Fibroblast of skin of right biceps (primary cell): Measurements from ENCODE around the gene DENND1A.

Source experiments
- DNase-seq: peaks from one replicate; pipeline ENCODE4 v3.0.0-alpha.2; 2013

Gene DENND1A

GRCh38 chr9:123807251-123807650, 122.7 kb downstream of the DENND1A start:
- DNase-seq, result no peak

- no peak for DNase-seq
Observed at GRCh38 chr9:123806829-123807228, 123.1 kb downstream of the DENND1A start.

GRCh38 chr9:123798195-123798594, 131.7 kb downstream of the DENND1A start:
- no peak for DNase-seq

GRCh38 chr9:123796618-123797484, 133.1 kb downstream of the DENND1A start:
- DNase-seq, result peak; percentile 10

DNA sequence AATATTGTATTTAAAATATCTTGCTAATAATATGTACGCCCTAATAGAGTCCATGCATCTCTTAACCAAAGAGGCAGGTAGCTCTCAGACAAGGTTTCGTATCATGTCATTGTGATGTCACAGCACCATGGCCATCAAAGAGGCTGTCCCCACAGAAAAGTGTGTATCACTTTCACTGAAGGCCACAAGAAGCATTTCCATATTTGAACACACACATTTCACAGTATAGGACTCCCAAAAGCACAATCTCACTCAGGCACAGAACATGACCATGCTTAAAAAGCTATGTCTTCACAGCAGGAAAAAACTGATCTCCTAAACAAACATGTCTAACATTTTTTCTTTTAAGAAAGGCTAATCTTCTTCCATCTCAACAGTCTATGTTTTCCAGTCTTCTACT, 133.8 kb downstream of the DENND1A start:
- no peak for DNase-seq

- DNase-seq, result peak; percentile 43
Observed at GRCh38 chr9:123795336-123795735, 134.6 kb downstream of the DENND1A start.

DNA sequence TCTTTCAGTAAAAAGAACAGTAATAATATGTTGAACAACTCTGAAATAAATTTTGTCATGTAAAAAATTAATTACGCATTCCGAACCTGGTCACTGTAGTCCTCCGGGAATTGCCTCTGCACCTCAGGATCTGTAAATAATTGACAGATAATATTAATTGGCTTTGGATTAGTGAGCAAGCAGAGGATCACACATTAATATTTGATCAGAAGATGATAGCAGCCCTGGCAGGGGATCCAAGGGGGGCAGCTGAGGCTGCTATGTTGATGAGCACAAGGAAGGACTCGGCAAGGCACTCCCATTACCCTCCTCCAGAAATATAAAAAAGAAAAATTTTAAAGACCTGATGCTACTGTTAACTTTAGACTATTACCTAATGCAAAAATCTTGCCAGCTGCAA, 137.4 kb downstream of the DENND1A start:
- no peak for DNase-seq

DNA sequence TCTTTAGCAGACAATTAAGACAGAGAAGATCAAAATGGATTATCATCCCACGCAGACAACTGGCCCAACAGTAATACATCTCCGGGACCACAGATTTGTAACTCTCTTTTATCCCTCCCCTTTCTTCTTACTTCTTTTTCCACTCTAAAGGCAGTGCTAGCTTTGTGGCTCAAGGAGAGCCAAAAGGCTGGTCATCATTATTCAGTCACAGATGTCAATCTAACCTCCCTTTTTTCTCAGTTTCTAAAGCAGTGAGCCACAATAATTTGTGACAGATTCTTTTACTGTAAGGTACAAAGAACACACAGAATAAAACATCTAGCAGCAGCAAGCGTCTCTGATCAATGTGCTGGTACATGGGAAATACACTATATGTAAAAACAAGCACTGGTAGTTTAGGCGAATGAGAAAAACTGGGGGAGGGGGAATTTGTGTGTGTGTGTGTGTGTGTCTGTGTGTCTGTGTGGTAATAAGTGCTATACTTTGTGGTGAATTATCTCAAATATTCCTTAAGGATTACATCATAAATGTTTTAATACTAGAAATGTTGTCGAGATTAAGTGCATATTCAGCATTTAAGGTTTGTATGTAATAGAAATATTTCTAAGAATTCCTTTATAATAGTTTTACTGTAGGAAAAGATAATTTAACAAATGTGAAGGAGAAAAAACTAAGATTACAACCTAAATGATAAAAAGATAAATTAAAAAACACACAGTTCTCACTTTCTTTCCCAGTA, 140.2 kb downstream of the DENND1A start:
- no peak for DNase-seq

DNA sequence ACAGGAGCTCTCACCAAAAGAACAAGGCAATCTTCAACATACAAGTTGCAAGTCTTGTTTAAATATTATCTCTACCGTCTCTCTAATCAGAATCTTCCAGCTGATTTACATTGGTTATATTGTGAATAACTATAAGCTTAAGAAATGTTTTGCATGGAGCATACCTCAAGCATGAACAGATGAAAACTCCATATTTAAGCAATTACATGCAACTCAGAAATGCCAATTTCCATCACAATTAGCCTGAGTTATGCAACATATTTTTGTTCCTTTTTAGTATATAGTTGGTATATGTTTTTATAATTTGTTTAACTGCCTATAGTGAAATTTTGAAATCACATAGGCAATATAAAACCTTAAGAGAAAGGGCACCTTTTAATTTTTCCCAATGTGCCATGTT, 142.5 kb downstream of the DENND1A start:
- DNase-seq, result peak; percentile 28

DNA sequence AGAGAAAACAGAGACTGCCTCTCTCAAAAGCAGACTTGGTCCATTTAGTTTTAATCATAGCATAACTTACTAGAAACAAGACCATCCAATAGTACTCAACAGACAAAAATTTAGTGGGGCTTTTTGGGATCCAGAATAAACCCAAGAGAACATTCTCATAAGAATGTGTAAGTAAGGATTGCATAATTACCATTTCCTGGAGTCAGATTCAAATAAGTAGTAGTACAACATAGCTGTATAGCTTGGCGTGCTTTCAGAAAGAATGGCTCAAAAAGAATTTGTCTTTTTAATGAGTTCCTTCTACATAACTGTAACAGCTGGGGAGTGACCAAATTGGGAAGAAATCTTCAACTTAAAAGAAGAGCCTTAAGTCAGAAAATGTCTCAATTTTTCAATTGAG, 145.4 kb downstream of the DENND1A start:
- peak; percentile 96 for DNase-seq

- no peak for DNase-seq
Observed at GRCh38 chr9:123778232-123778902, 151.6 kb downstream of the DENND1A start.

DNA sequence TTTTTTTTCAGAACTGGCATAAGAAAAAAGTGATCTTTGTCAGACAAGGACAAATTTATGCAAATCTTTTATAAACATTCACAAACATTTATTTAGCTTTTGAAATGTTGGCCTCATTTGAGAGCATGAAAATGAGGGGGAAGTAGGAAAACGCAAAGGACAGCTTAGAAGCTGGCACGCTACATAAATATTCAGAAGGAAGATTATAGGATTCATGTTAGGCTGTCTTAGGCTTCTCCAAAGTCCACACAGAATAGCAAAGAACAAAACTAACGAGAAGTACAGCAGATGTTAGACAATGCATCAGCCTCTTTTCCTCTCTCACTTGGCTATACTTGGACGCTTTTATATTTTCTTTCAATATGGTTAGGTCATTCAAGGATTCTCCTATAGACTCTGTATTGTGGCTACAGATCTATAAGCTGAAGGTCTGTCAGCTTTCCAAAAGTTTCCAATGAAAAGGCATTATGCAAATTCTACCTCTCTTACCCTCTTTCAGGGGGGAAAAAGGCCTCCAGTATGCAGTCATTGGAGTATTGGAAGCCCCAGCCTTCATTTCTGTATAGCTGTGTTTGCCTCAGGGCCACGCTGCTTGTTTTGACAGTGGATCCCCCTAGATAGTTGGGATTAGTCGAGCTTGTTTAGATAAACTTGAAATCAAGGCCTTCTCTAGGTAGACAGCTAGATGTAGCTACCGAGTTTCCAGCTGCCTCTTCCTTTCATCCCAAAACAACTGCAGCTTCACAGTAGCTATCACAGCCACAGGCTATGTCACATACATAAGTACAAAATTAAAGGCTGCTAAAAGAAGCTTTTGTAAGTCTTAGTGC, 153.0 kb downstream of the DENND1A start:
- no peak for DNase-seq

- DNase-seq, result no peak
Observed at GRCh38 chr9:123775289-123776284, 154.3 kb downstream of the DENND1A start.

- no peak for DNase-seq
Observed at GRCh38 chr9:123773783-123774182, 156.1 kb downstream of the DENND1A start.

GRCh38 chr9:123772967-123773366, 157.0 kb downstream of the DENND1A start:
- no peak for DNase-seq

GRCh38 chr9:123772374-123772773, 157.6 kb downstream of the DENND1A start:
- no peak for DNase-seq

DNA sequence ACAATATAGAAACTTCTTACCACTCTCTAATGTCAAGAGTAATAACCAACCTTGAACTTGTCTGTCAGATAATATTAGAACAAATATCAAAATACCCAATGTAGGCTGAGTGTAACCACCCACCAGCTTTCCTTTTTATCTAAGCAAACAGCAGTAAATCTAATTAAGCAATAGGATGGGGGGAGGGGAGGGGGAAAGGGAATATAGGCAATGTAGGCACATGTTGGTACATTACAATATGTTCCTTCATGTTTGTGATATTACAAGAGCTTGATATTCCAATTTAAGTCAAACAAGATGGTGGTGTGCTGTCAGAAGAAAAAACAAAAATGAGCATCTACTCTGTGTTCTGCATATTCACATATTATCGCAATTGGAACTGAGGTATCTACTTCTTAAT, 158.2 kb downstream of the DENND1A start:
- DNase-seq, result no peak

- no peak for DNase-seq
Observed at GRCh38 chr9:123769719-123770118, 160.2 kb downstream of the DENND1A start.

DNA sequence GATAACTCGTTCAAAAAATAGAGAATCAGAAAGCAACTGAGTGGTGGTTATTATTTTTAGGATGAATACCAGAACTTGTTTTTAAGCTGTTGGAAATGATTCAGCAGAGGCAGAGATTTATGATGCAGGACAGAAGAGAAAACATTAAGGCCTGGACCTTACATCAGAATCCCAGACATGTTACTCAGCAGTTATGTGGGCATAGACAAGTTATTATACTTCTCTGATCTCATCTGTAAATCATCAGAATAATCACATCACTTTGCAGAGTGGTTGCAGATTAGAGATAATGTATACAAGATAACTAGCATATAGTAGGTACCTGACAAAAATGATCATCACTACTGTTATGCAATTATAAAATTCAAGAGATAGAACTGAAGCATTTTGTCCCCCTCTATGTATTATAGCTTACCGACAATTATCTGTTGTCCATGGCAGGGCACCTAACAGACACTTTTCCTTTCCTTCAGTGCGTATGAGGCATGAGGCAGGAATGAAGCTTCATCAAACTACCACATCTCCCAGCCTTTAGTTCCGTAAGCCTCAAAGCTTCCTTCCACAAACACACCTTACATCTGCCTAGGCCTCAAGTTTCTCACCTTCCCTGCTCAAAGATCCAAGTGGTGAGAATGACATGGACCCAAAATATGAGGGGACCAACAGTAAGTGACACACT, 165.9 kb downstream of the DENND1A start:
- DNase-seq, result peak; percentile 89

- peak; percentile 49 for DNase-seq
Observed at GRCh38 chr9:123761905-123762605, 167.9 kb downstream of the DENND1A start.
